H1 (cell line): ENCODE measurements around the gene COL21A1. TPM values are rescaled to one million over a fixed set of nuclear protein-coding genes. Genes with fewer than 3 reads are reported as not detected.

Experiments used
- CTCF ChIA-PET: fragments of 300-600 bp; sonication (Branson Sonifier 250); formaldehyde crosslinking; loops from one replicate; lab custom pipeline; 2021; ENCODE audit not compliant: partially characterized antibody; lab: Charles Lee
- POLR2A ChIA-PET: fragments of 300-600 bp; sonication (Branson Sonifier 250); formaldehyde crosslinking; loops from one replicate; lab custom pipeline; 2021; ENCODE audit warnings: inconsistent platforms; ENCODE audit not compliant: partially characterized antibody; lab: Charles Lee
- DNase-seq, 2 experiments: peaks; one replicate each; pipeline versions ENCODE4 v3.0.0 to v3.0.0-alpha.2; 2010 to 2022; ENCODE audit warnings: low spot score in 2 of 2, low read depth in 1 of 2, mixed read lengths in 1 of 2
- FAIRE-seq: peaks from 2 replicates; lab custom pipeline; 2011; peaks lifted over from hg19 to GRCh38; lab: Jason Lieb, UNC
- H2AFZ ChIP-seq: 2 replicates; pipeline ENCODE4 v1.8.1; 2012; ENCODE audit warnings: low read length, inconsistent platforms
- H2AK5ac ChIP-seq: 2 replicates; pipeline ENCODE4 v1.6.1; 2013; ENCODE audit warnings: low read depth, low read length
- H2BK120ac ChIP-seq: replicated peaks from 2 replicates; pipeline ENCODE3; 2013; ENCODE audit warnings: low read depth, low read length, inconsistent platforms
- H2BK12ac ChIP-seq: 2 replicates; pipeline ENCODE4 v1.6.1; 2013; ENCODE audit warnings: low read depth, low read length
- H2BK15ac ChIP-seq: 2 replicates; pipeline ENCODE4 v1.6.1; 2013; ENCODE audit warnings: low read length
- H2BK20ac ChIP-seq: 2 replicates; pipeline ENCODE4 v1.6.1; 2013; ENCODE audit warnings: low read length
- H2BK5ac ChIP-seq: 2 replicates; pipeline ENCODE4 v1.6.1; 2013; ENCODE audit warnings: low read depth, low read length
- H3K14ac ChIP-seq: 2 replicates; pipeline ENCODE4 v1.6.1; 2013; ENCODE audit warnings: inconsistent platforms; ENCODE audit not compliant: insufficient read length
- H3K18ac ChIP-seq: 2 replicates; pipeline ENCODE4 v1.6.1; 2013; ENCODE audit warnings: low read length; ENCODE audit errors: extremely low read depth
- H3K23ac ChIP-seq: 2 replicates; pipeline ENCODE4 v1.6.1; 2013; ENCODE audit warnings: inconsistent platforms; ENCODE audit not compliant: insufficient read length
- H3K23me2 ChIP-seq: 2 replicates; pipeline ENCODE4 v1.6.1; 2013; ENCODE audit warnings: low read depth, low read length
- H3K27ac ChIP-seq: 2 replicates; pipeline ENCODE4 v1.6.1; 2011; ENCODE audit warnings: low read depth, low read length, inconsistent platforms
- H3K27me3 ChIP-seq, 4 experiments: replicated peaks in 1 of 4; 1 replicate in 1 of 4; 2 replicates in 3 of 4; pipeline versions ENCODE4 v1.6.1 to v1.8.1; 2011 to 2013; ENCODE audit warnings: low read length in 3 of 4, mild to moderate bottlenecking in 3 of 4, inconsistent platforms in 2 of 4, mixed read lengths in 2 of 4, moderate library complexity in 1 of 4; ENCODE audit not compliant: control insufficient read depth in 3 of 4, insufficient read depth in 3 of 4; ENCODE audit errors: extremely low read depth in 1 of 4
- H3K36me3 ChIP-seq, 4 experiments: 2 replicates each; pipeline versions ENCODE4 v1.6.1 to v1.8.1; 2011 to 2013; ENCODE audit warnings: mild to moderate bottlenecking in 4 of 4, low read length in 3 of 4, moderate library complexity in 2 of 4, control low read depth in 1 of 4, inconsistent platforms in 1 of 4; ENCODE audit not compliant: insufficient read depth in 4 of 4, control insufficient read depth in 2 of 4
- H3K4ac ChIP-seq: replicated peaks from 2 replicates; pipeline ENCODE3; 2013; ENCODE audit warnings: low read length, low read depth, mixed read lengths, inconsistent platforms; ENCODE audit not compliant: insufficient read length
- H3K4me1 ChIP-seq, 4 experiments: replicated peaks in 1 of 4; 1 replicate in 1 of 4; 2 replicates in 3 of 4; pipeline versions ENCODE4 v1.6.1 to v1.8.1; 2011 to 2013; ENCODE audit warnings: low read length in 3 of 4, inconsistent platforms in 2 of 4, mixed read lengths in 1 of 4; ENCODE audit not compliant: insufficient read depth in 4 of 4, control insufficient read depth in 3 of 4
- H3K4me2 ChIP-seq, 2 experiments: 2 replicates each; pipeline versions ENCODE4 v1.6.1 to v1.8.1; 2011 to 2013; ENCODE audit warnings: low read depth in 2 of 2, low read length in 2 of 2, control low read depth in 1 of 2, inconsistent platforms in 1 of 2, mild to moderate bottlenecking in 1 of 2; ENCODE audit not compliant: insufficient read depth in 1 of 2
- H3K4me3 ChIP-seq, 4 experiments: fragments of 200-600, 300-600 bp in 1 of 4; sonication (generic), shearing (Covaris generic), sonication (Bioruptor Twin) in 1 of 4; 2 replicates each; pipeline versions ENCODE4 v1.5.1 to v1.8.1; 2011 to 2016; ENCODE audit warnings: low read length in 4 of 4, low read depth in 3 of 4, control low read depth in 2 of 4, inconsistent platforms in 2 of 4, mild to moderate bottlenecking in 2 of 4, mixed read lengths in 1 of 4, moderate library complexity in 1 of 4; ENCODE audit not compliant: insufficient read depth in 2 of 4; ENCODE audit errors: extremely low read depth in 1 of 4
- H3K56ac ChIP-seq: replicated peaks from 2 replicates; pipeline ENCODE3; 2013; ENCODE audit warnings: low read depth, mild to moderate bottlenecking, mixed read lengths, low read length, inconsistent platforms; ENCODE audit not compliant: insufficient read length
- H3K79me1 ChIP-seq: 2 replicates; pipeline ENCODE4 v1.6.1; 2013; ENCODE audit warnings: low read depth, low read length, control low read depth
- H3K79me2 ChIP-seq, 2 experiments: 2 replicates each; pipeline versions ENCODE4 v1.6.1 to v1.8.1; 2012 to 2013; ENCODE audit warnings: low read length in 2 of 2, mild to moderate bottlenecking in 2 of 2, inconsistent platforms in 1 of 2; ENCODE audit not compliant: insufficient read depth in 2 of 2, control insufficient read depth in 1 of 2
- H3K9ac ChIP-seq, 4 experiments: replicated peaks in 1 of 4; 1 replicate in 1 of 4; 2 replicates in 3 of 4; pipeline versions ENCODE4 v1.6.1 to v1.8.1; 2011 to 2013; ENCODE audit warnings: low read depth in 3 of 4, low read length in 3 of 4, control low read depth in 2 of 4, mild to moderate bottlenecking in 2 of 4, moderate library complexity in 2 of 4, inconsistent platforms in 1 of 4; ENCODE audit errors: extremely low read depth in 1 of 4
- H3K9me3 ChIP-seq, 2 experiments: 2 replicates each; pipeline versions ENCODE4 v1.6.1 to v1.8.1; 2012 to 2013; ENCODE audit warnings: mild to moderate bottlenecking in 2 of 2, moderate library complexity in 2 of 2, control low read depth in 1 of 2, inconsistent platforms in 1 of 2, low read depth in 1 of 2, low read length in 1 of 2, mixed read lengths in 1 of 2; ENCODE audit not compliant: insufficient read depth in 2 of 2
- H4K20me1 ChIP-seq, 2 experiments: replicated peaks in 1 of 2; 2 replicates each; pipeline versions ENCODE3 to v1.8.1; 2011 to 2013; ENCODE audit warnings: inconsistent platforms in 2 of 2, low read length in 2 of 2, mild to moderate bottlenecking in 1 of 2; ENCODE audit not compliant: insufficient read depth in 2 of 2, control insufficient read depth in 1 of 2
- H4K5ac ChIP-seq: 2 replicates; pipeline ENCODE4 v1.6.1; 2013; ENCODE audit warnings: low read length, low read depth, mixed read lengths, inconsistent platforms; ENCODE audit not compliant: insufficient read length
- H4K8ac ChIP-seq: 2 replicates; pipeline ENCODE4 v1.8.0; 2013; ENCODE audit warnings: mild to moderate bottlenecking, moderate library complexity, low read length, inconsistent platforms; ENCODE audit not compliant: insufficient read depth; ENCODE audit errors: extremely low read depth
- H4K91ac ChIP-seq: replicated peaks from 2 replicates; pipeline ENCODE3; 2013; ENCODE audit warnings: low read length, mixed read lengths, inconsistent platforms; ENCODE audit not compliant: insufficient read length
- WGBS, 2 experiments: shearing (Covaris generic) in 1 of 2; methylation state at CpG; one replicate each; pipeline versions ENCODE4 v1.1.6 to v1.1.7; 2013 to 2015; ENCODE audit warnings: low lambda C conversion rate in 2 of 2, mixed read lengths in 2 of 2, inconsistent platforms in 1 of 2, low coverage in 1 of 2, missing lambda C conversion rate in 1 of 2; ENCODE audit not compliant: insufficient replicate concordance in 2 of 2, insufficient coverage in 1 of 2, insufficient read length in 1 of 2; ENCODE audit errors: extremely low coverage in 1 of 2, missing lambda C conversion rate in 1 of 2; 5-methylcytosine and 5-hydroxymethylcytosine counted together
- polyA plus RNA-seq, 7 experiments: library from polyadenylated mRNA; depleted of rRNA in 3 of 7; stranded (reverse) in 5 of 7; unstranded in 2 of 7; fragments of >200 nt in 5 of 7; fragments of 200-250 nt in 2 of 7; gene quantifications; 1 replicate in 5 of 7; 2 replicates in 1 of 7; 4 replicates in 1 of 7; pipeline versions ENCODE4 v1.2.1 to v1.2.3, GENCODE V29; 2011 to 2013; ENCODE audit warnings: missing spikeins in 2 of 7, mixed read lengths in 2 of 7
- total RNA-seq: library from RNA; stranded (reverse); fragmentation: NEBNext Ultra II Directional; extraction: Animal tissue kit (Norgen Biotek cat#: 25700); gene quantifications from 2 replicates; pipeline ENCODE4 v1.2.1, GENCODE V29; 2021

The COL21A1 gene
- total and polyA plus RNA-seq, 2 of the 8 experiments (the other 6 are each of a cell fraction or from before 2014, with no cell fraction given), result 1.6 to 3.4 TPM

DNA sequence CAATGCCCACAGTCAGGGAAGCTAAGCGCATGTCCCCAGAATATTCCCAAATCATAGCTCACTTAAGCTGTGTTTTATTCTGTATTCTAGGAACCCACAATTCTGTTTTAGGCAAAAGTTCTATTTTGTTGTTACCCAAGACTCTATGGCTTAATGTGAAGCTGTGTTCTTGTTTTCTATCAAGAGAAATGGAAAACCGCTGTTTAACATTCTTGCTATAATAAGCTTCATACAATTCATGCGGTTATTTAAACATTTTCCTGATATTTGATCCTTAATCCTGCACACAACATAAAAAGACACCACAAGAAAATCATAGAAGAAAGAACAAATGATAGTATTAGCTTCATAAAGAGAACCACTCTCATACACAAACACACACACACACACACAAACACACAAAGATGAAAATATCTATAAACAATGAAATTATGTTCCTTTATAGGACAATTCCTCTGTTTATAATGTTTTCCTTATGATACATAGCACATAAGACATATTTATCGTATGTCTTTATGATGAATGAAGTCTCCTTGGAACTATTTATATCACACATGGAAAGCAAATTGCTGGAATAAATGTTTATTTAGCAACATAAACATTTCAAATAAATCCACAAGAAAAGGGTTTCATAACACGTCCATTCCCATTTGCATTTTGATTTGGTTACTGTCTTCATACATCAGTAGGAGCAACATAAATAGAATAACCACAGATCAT, 16.4 kb upstream of the COL21A1 start:
- CTCF ChIA-PET, result interaction anchor here (0.8 to 1.5 kb wide), 3 partner anchors 11 to 818 kb away, joined by 3 to 6 read pairs (median 3); no protein-coding TSS in a partner anchor
- no peak for FAIRE-seq
- no peak overlapping the region for H2BK20ac ChIP-seq

More for the DNA sequence above, 16.4 kb upstream of the COL21A1 start:
- Histone ChIP-seq H3K14ac (no peak overlapping the region), H4K91ac (no peak overlapping the region), H2AK5ac (no peak overlapping the region), H3K9me3 (no peaks in the 10 kb centered on the region), H2BK12ac (no peak overlapping the region), H3K27ac (no peak overlapping the region), H3K56ac (no peak overlapping the region), H3K79me1 (no peaks in the 10 kb centered on the region), H4K5ac (no peak overlapping the region), H3K4ac (no peak overlapping the region), H2BK120ac (no peak overlapping the region), H3K23me2 (no peaks in the 10 kb centered on the region), H4K20me1 (no peaks in the 10 kb centered on the region), H3K36me3 (no peaks in the 10 kb centered on the region), H3K23ac (no peak overlapping the region), H3K4me1 (no peaks in the 10 kb centered on the region), H2BK15ac (no peak overlapping the region), H3K4me2 (no peak overlapping the region), H3K4me3 (no peak overlapping the region), H2AFZ (no peak overlapping the region), H3K79me2 (no peaks in the 10 kb centered on the region), H3K18ac (no peak overlapping the region), H3K9ac (no peak overlapping the region), H4K8ac (no peak overlapping the region), H3K27me3 (no peaks in the 10 kb centered on the region), H2BK5ac (no peak overlapping the region)
- POLR2A ChIA-PET, result no interaction called here
- no peak for DNase-seq
- 74% methylated on average over 5 of the region's 5 CpGs; no CpG with 5 or more reads in 1 of the 2 experiments for WGBS, 2 experiments
